Tibial nerve (tissue), 3 donors: Measurements from ENCODE around the gene MED26.

ENCODE experiments used
- CTCF ChIP-seq, 5 experiments: fragments of 200-600 bp in 3 of 5; fragments of 450-650 bp in 2 of 5; sonication (generic) in 3 of 5; IDR thresholded peaks; one replicate each; pipeline ENCODE4 v1.5.1; 2016 to 2019; ENCODE audit warnings: antibody characterized with exemption in 5 of 5, mild to moderate bottlenecking in 3 of 5, moderate library complexity in 2 of 5
- POLR2A ChIP-seq, 2 donors: fragments of 450-650 bp; IDR thresholded peaks; one replicate each; pipeline ENCODE4 v1.6.1; 2017; ENCODE audit warnings: antibody characterized with exemption in 2 of 2, mild to moderate bottlenecking in 2 of 2, moderate library complexity in 2 of 2

GRCh38 chr19:16620018-16620417 is 8.0 kb downstream of the MED26 start:
- TF ChIP-seq CTCF (IDR thresholded peaks at IDR 0.05) (no peak), POLR2A (IDR thresholded peaks at IDR 0.05) (no peak)
